K562 (cell line): ENCODE results near the gene STING1. TPM values are rescaled to one million over a fixed set of nuclear protein-coding genes. Genes with fewer than 3 reads are reported as not detected.
"Not testable (repeated sequence)": the region's sequence is repeated elsewhere in the genome, so short reads cannot be mapped to it uniquely, and the experiment has no call there.

ENCODE experiments used
- BHLHE40 ChIP-seq: IDR thresholded peaks from 2 replicates; pipeline ENCODE4 v1.6.1; 2011; ENCODE audit warnings: low read length, improper control_type of control experiment
- MECOM ChIP-seq: fragments of 250-450 bp; sonication (Bioruptor Pico); IDR thresholded peaks from 2 replicates; pipeline ENCODE4 v1.8.0; 2022; ENCODE audit warnings: inconsistent platforms
- TBP ChIP-seq: optimal IDR thresholded peaks from 2 replicates; pipeline ENCODE3; 2011; ENCODE audit warnings: low read depth, low read length, improper control_type of control experiment
- ZKSCAN8 ChIP-seq: fragments of 200-800 bp; sonication (Bioruptor generic); IDR thresholded peaks from 2 replicates; pipeline ENCODE4 v1.6.1; 2016; ENCODE audit warnings: missing genetic modification characterization, missing compliant biosample characterization
- ZNF589 ChIP-seq: fragments of 200-800 bp; sonication (Bioruptor generic); IDR thresholded peaks from 2 replicates; pipeline ENCODE4 v1.6.1; 2016; ENCODE audit warnings: low read depth, missing genetic modification characterization, missing compliant biosample characterization
- polyA plus RNA-seq, 8 experiments: library from polyadenylated mRNA; depleted of rRNA in 4 of 8; stranded (reverse) in 5 of 8; unstranded in 3 of 8; fragments of >200 nt; fragmentation: Nextera tagmentation in 2 of 8; fragmentation: Illumina TruSeq in 1 of 8; extraction: Ambion mirVana in 2 of 8; extraction: Trizol in 1 of 8; gene quantifications; 2 replicates each; pipeline versions ENCODE4 v1.2.1 to v1.2.3, GENCODE V29; 2011 to 2014; ENCODE audit warnings: inconsistent platforms in 1 of 8, missing spikeins in 1 of 8
- total RNA-seq, 7 experiments: library from RNA; depleted of rRNA in 6 of 7; stranded (reverse); fragments of >200 nt in 6 of 7; fragmentation: Illumina TruSeq in 2 of 7; extraction: Trizol in 2 of 7; gene quantifications; 2 replicates each; pipeline versions ENCODE4 v1.2.1 to v1.2.3, GENCODE V29; 2011 to 2021; ENCODE audit warnings: low replicate concordance in 1 of 7
- TF ChIP-seq, protein P1 (sequence below), 2 experiments: fragments of 250-450 bp in 1 of 2; fragments of 450-650 bp in 1 of 2; sonication (Bioruptor Pico) in 1 of 2; IDR thresholded peaks; 2 replicates each; pipeline versions ENCODE4 v1.6.1 to v1.8.0; 2016 to 2021; ENCODE audit warnings: mild to moderate bottlenecking in 2 of 2, moderate library complexity in 2 of 2, missing compliant biosample characterization in 1 of 2, missing genetic modification characterization in 1 of 2
- TF ChIP-seq, protein P2 (sequence below): fragments of 450-650 bp; formaldehyde crosslinking; IDR thresholded peaks from 2 replicates; pipeline ENCODE4 v1.4.0; 2022; ENCODE audit warnings: missing genetic modification characterization
- TF ChIP-seq, protein P3 (sequence below): fragments of 450-650 bp; IDR thresholded peaks from 2 replicates; pipeline ENCODE4 v1.6.1; 2016
- TF ChIP-seq, protein P4 (sequence below), 3 experiments: IDR thresholded peaks in 2 of 3; conservative IDR thresholded peaks in 1 of 3; 2 replicates each; pipeline ENCODE4 v1.5.1; 2011 to 2012; ENCODE audit warnings: low read length in 3 of 3, mild to moderate bottlenecking in 3 of 3, control low read depth in 2 of 3, improper control_type of control experiment in 1 of 3, inconsistent platforms in 1 of 3, low read depth in 1 of 3, mixed read lengths in 1 of 3, moderate library complexity in 1 of 3; ENCODE audit not compliant: insufficient read depth in 2 of 3
- TF ChIP-seq, protein P5 (sequence below): fragments of 450-650 bp; IDR thresholded peaks from 2 replicates; pipeline ENCODE4 v1.6.1; 2017; ENCODE audit warnings: antibody characterized with exemption, mild to moderate bottlenecking
- TF ChIP-seq, protein P6 (sequence below), 2 experiments: fragments of 450-650 bp; IDR thresholded peaks; 2 replicates each; pipeline ENCODE4 v1.6.1; 2018; ENCODE audit warnings: mild to moderate bottlenecking in 2 of 2, low read depth in 1 of 2; ENCODE audit not compliant: partially characterized antibody in 2 of 2

STING1 gene
- total and polyA plus RNA-seq, 9 of the 15 experiments (the other 6 are each of a cell fraction or from before 2014, with no cell fraction given), result 20.8 to 69.1 (median 44.7) TPM

DNA sequence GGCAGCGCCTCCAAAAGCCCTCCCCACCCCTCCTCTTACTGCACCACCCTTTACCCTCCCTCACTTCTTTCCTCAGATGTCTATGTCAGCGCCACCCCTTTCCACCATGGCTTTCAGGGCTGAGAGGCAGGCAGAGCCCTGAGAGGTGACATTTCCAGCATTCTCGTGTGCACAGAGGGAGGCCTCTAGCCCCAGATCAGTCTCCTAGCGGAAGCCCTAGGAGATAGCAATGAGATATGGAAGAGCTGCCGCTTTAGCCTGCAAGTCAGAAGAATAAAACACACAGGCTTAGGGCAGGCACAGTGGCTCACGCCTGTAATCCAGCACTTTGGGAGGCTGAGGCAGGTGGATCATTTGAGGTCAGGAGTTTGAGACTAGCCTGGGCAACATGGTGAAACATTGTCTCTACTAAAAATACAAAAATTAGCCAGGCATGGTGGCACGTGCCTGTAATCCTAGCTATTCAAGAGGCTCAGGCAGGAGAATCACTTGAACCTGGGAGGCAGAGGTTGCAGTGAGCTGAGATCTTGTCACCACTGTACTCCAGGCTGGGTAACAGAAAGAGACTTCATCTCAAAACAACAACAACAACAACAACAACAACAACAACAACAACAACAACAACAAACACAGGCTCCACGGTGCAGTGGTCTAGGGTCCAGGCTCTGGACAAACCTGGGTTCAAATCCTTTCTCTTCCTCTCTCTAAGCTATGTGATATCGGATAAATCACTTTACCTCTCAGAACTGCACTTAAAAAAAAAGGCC, 3.7 kb downstream of the STING1 start (continued):
- TF ChIP-seq, protein P1, sequence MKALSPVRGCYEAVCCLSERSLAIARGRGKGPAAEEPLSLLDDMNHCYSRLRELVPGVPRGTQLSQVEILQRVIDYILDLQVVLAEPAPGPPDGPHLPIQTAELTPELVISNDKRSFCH (CRISPR knock-in tag; IDR thresholded peaks at IDR 0.05), result not testable (repeated sequence)
- TF ChIP-seq, protein P1 (tag; IDR thresholded peaks at IDR 0.05), result peak; percentile 77
- TF ChIP-seq, protein P2, sequence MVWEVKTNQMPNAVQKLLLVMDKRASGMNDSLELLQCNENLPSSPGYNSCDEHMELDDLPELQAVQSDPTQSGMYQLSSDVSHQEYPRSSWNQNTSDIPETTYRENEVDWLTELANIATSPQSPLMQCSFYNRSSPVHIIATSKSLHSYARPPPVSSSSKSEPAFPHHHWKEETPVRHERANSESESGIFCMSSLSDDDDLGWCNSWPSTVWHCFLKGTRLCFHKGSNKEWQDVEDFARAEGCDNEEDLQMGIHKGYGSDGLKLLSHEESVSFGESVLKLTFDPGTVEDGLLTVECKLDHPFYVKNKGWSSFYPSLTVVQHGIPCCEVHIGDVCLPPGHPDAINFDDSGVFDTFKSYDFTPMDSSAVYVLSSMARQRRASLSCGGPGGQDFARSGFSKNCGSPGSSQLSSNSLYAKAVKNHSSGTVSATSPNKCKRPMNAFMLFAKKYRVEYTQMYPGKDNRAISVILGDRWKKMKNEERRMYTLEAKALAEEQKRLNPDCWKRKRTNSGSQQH (CRISPR knock-in tag), result 0 out of 2 replicates have a peak, but pooled peaks have one; percentile 8
- TF ChIP-seq, protein P3, sequence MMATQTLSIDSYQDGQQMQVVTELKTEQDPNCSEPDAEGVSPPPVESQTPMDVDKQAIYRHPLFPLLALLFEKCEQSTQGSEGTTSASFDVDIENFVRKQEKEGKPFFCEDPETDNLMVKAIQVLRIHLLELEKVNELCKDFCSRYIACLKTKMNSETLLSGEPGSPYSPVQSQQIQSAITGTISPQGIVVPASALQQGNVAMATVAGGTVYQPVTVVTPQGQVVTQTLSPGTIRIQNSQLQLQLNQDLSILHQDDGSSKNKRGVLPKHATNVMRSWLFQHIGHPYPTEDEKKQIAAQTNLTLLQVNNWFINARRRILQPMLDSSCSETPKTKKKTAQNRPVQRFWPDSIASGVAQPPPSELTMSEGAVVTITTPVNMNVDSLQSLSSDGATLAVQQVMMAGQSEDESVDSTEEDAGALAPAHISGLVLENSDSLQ, result peak; percentile 49
- TF ChIP-seq ZNF589 (CRISPR knock-in tag), result 0 out of 2 replicates have a peak, but pooled peaks have one; percentile 44
- TF ChIP-seq MECOM (CRISPR knock-in tag), result peak; percentile 18; the same call in 1 of the 2 replicates
- TF ChIP-seq, protein P4, sequence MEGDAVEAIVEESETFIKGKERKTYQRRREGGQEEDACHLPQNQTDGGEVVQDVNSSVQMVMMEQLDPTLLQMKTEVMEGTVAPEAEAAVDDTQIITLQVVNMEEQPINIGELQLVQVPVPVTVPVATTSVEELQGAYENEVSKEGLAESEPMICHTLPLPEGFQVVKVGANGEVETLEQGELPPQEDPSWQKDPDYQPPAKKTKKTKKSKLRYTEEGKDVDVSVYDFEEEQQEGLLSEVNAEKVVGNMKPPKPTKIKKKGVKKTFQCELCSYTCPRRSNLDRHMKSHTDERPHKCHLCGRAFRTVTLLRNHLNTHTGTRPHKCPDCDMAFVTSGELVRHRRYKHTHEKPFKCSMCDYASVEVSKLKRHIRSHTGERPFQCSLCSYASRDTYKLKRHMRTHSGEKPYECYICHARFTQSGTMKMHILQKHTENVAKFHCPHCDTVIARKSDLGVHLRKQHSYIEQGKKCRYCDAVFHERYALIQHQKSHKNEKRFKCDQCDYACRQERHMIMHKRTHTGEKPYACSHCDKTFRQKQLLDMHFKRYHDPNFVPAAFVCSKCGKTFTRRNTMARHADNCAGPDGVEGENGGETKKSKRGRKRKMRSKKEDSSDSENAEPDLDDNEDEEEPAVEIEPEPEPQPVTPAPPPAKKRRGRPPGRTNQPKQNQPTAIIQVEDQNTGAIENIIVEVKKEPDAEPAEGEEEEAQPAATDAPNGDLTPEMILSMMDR (IDR thresholded peaks at IDR 0.05 in 2 of 3, conservative IDR thresholded peaks at IDR 0.05 in 1 of 3; ENCODE audit: insufficient read depth in 2 of 3, low read depth in 1 of 3, low read length in 3 of 3), result peak in 1 of 3 experiments; percentile 32; a peak in 2 of 6 replicates
- TF ChIP-seq, protein P5, sequence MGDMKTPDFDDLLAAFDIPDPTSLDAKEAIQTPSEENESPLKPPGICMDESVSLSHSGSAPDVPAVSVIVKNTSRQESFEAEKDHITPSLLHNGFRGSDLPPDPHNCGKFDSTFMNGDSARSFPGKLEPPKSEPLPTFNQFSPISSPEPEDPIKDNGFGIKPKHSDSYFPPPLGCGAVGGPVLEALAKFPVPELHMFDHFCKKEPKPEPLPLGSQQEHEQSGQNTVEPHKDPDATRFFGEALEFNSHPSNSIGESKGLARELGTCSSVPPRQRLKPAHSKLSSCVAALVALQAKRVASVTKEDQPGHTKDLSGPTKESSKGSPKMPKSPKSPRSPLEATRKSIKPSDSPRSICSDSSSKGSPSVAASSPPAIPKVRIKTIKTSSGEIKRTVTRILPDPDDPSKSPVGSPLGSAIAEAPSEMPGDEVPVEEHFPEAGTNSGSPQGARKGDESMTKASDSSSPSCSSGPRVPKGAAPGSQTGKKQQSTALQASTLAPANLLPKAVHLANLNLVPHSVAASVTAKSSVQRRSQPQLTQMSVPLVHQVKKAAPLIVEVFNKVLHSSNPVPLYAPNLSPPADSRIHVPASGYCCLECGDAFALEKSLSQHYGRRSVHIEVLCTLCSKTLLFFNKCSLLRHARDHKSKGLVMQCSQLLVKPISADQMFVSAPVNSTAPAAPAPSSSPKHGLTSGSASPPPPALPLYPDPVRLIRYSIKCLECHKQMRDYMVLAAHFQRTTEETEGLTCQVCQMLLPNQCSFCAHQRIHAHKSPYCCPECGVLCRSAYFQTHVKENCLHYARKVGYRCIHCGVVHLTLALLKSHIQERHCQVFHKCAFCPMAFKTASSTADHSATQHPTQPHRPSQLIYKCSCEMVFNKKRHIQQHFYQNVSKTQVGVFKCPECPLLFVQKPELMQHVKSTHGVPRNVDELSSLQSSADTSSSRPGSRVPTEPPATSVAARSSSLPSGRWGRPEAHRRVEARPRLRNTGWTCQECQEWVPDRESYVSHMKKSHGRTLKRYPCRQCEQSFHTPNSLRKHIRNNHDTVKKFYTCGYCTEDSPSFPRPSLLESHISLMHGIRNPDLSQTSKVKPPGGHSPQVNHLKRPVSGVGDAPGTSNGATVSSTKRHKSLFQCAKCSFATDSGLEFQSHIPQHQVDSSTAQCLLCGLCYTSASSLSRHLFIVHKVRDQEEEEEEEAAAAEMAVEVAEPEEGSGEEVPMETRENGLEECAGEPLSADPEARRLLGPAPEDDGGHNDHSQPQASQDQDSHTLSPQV, result peak; percentile 88
- peak; percentile 54; the same call in 1 of the 2 replicates for TF ChIP-seq BHLHE40
- TF ChIP-seq ZKSCAN8 (CRISPR knock-in tag), result 0 out of 2 replicates have a peak, but pooled peaks have one; percentile 21
- peak; percentile 53 for TF ChIP-seq TBP
- TF ChIP-seq, protein P6, sequence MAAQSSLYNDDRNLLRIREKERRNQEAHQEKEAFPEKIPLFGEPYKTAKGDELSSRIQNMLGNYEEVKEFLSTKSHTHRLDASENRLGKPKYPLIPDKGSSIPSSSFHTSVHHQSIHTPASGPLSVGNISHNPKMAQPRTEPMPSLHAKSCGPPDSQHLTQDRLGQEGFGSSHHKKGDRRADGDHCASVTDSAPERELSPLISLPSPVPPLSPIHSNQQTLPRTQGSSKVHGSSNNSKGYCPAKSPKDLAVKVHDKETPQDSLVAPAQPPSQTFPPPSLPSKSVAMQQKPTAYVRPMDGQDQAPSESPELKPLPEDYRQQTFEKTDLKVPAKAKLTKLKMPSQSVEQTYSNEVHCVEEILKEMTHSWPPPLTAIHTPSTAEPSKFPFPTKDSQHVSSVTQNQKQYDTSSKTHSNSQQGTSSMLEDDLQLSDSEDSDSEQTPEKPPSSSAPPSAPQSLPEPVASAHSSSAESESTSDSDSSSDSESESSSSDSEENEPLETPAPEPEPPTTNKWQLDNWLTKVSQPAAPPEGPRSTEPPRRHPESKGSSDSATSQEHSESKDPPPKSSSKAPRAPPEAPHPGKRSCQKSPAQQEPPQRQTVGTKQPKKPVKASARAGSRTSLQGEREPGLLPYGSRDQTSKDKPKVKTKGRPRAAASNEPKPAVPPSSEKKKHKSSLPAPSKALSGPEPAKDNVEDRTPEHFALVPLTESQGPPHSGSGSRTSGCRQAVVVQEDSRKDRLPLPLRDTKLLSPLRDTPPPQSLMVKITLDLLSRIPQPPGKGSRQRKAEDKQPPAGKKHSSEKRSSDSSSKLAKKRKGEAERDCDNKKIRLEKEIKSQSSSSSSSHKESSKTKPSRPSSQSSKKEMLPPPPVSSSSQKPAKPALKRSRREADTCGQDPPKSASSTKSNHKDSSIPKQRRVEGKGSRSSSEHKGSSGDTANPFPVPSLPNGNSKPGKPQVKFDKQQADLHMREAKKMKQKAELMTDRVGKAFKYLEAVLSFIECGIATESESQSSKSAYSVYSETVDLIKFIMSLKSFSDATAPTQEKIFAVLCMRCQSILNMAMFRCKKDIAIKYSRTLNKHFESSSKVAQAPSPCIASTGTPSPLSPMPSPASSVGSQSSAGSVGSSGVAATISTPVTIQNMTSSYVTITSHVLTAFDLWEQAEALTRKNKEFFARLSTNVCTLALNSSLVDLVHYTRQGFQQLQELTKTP (IDR thresholded peaks at IDR 0.05; ENCODE audit: low read depth in 1 of 2, partially characterized antibody in 2 of 2), result peak in 1 of 2 experiments; percentile 56
